AG04450 (cell line): ENCODE measurements around the gene KRTAP7-1. TPM values are rescaled to one million over a fixed set of nuclear protein-coding genes. Genes with fewer than 3 reads are reported as not detected.

ENCODE experiments used
- CTCF ChIA-PET: fragments of 300-600, 350-600 bp; formaldehyde crosslinking; extraction: SDS; loops from one replicate; lab custom pipeline; 2022; ENCODE audit warnings: antibody characterized with exemption, inconsistent platforms; lab: Charles Lee
- POLR2A ChIA-PET: fragments of 350-600 bp; formaldehyde crosslinking; extraction: SDS; loops from one replicate; lab custom pipeline; 2021; ENCODE audit warnings: antibody characterized with exemption, inconsistent platforms; lab: Yijun Ruan, JAX
- DNase-seq: peaks from one replicate; pipeline ENCODE4 v3.0.0-alpha.2; 2011; ENCODE audit warnings: low read depth, low spot score
- H3K27ac ChIP-seq: one replicate; pipeline ENCODE4 v1.5.1; 2012; ENCODE audit warnings: low read depth, low read length, control low read depth
- H3K27me3 ChIP-seq: one replicate; pipeline ENCODE4 v1.6.0; 2012; ENCODE audit warnings: low read length; ENCODE audit not compliant: control insufficient read depth, insufficient read depth
- H3K4me3 ChIP-seq: 2 replicates; pipeline ENCODE4 v1.5.1; 2011; ENCODE audit warnings: mild to moderate bottlenecking, low read depth, low read length, control low read depth
- H3K9me3 ChIP-seq: 2 replicates; pipeline ENCODE4 v1.5.1; 2012; ENCODE audit warnings: low read length; ENCODE audit not compliant: control insufficient read depth, insufficient read depth
- polyA plus RNA-seq: library from polyadenylated mRNA; depleted of rRNA; stranded (reverse); fragments of >200 nt; gene quantifications from 2 replicates; pipeline ENCODE4 v1.2.3, GENCODE V29; 2011; rRNA removed
- small RNA-seq: library from RNA; depleted of rRNA; stranded (forward); fragments of <200 nt; gene quantifications from one replicate; pipeline ENCODE3, GENCODE V24; 2012; ENCODE audit warnings: low read depth; ENCODE audit not compliant: insufficient read length
- TF ChIP-seq, protein P1 (sequence below): IDR thresholded peaks from 2 replicates; pipeline ENCODE4 v1.5.1; 2011; ENCODE audit warnings: low read depth, low read length, control low read depth, inconsistent platforms

The KRTAP7-1 gene
- polyA plus RNA-seq, 1 experiment, result not detected

DNA sequence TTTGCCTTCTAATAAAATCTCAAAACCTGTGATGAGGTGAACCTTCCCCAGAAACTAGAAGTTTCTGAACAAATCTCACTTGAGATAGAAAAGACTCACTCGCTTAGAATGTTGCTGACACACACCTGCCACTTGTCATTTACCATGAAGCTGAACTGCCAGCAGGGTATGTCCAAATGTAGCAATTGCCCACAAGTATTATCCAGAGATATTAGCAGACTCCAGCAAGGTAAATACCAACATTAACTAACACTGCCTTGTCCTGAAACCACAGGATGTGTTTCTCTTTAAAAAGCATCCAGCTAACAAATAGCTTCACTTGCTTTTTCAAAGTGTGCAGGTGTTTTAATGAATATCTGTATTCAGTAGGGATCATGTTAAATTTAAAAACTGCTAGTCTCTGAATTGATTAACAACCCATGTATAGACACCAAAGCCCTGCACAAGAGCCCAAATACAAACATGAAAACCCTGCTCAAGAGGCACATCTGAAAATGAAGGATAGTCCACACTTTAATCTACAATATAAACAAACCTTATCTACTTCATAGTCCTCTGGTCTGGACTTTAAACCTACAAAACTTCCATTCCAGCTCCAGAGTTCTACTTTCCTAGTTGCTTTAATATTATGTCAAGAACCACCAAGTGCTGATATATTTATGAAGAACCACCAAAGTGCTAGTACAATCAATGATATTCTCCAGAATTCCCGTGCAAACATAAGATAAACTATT lies 35.8 kb downstream of the KRTAP7-1 start:
- ChIA-PET POLR2A (no interaction called here), CTCF (no interaction called here)
- Histone ChIP-seq H3K9me3 (peaks cover 3% of the 10 kb centered on the region; the same call in 1 of the 2 replicates), H3K27me3 (no peaks in the 10 kb centered on the region), H3K27ac (no peak overlapping the region), H3K4me3 (no peak overlapping the region)
- TF ChIP-seq, protein P1, sequence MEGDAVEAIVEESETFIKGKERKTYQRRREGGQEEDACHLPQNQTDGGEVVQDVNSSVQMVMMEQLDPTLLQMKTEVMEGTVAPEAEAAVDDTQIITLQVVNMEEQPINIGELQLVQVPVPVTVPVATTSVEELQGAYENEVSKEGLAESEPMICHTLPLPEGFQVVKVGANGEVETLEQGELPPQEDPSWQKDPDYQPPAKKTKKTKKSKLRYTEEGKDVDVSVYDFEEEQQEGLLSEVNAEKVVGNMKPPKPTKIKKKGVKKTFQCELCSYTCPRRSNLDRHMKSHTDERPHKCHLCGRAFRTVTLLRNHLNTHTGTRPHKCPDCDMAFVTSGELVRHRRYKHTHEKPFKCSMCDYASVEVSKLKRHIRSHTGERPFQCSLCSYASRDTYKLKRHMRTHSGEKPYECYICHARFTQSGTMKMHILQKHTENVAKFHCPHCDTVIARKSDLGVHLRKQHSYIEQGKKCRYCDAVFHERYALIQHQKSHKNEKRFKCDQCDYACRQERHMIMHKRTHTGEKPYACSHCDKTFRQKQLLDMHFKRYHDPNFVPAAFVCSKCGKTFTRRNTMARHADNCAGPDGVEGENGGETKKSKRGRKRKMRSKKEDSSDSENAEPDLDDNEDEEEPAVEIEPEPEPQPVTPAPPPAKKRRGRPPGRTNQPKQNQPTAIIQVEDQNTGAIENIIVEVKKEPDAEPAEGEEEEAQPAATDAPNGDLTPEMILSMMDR, result no peak
- DNase-seq, result no peak

DNA sequence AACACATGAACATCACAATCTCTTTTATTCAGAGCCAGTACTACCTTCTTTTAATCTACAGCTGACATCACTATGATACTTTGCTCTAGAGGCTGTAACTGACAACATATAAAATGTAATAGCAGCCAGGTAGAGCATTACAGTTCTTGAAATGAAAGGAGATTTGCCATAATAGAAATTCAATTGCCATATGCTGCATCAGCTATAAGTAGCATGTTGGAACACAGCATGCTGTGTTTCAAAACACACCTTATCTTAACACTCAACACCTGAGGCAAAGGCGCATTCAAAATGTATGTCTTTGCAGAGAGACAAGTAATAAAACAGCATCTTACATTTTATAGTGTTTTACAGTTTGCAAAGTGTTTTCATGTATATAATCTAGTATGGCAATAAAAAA lies 50.3 kb downstream of the KRTAP7-1 start:
- TF ChIP-seq, protein P1, result no peak
- POLR2A ChIA-PET, result no interaction called here

More for the DNA sequence above, 50.3 kb downstream of the KRTAP7-1 start:
- H3K27ac ChIP-seq, result no peak overlapping the region
- H3K27me3 ChIP-seq, result no peaks in the 10 kb centered on the region
- no peak overlapping the region for H3K4me3 ChIP-seq
- DNase-seq, result no peak
- CTCF ChIA-PET, result no interaction called here
- H3K9me3 ChIP-seq, result peaks cover 3% of the 10 kb centered on the region

Small RNA genes lying within 50 kb of the gene (small RNA-seq; reads per million reads assigned to genes)
- gene KRTAP8-2P, result not detected
- gene KRTAP8-3P, result not detected

Other genes starting within 250 kb of the KRTAP7-1 start
- not detected in 2 replicates for gene KRTAP22-2, start 239.4 kb downstream of the KRTAP7-1 start, polyA plus RNA-seq
- gene KRTAP6-3, start 237.3 kb downstream of the KRTAP7-1 start, polyA plus RNA-seq, result not detected in 2 replicates
- not detected in 2 replicates for gene KRTAP6-2, start 230.9 kb downstream of the KRTAP7-1 start, polyA plus RNA-seq
- gene KRTAP22-1, start 228.7 kb downstream of the KRTAP7-1 start, polyA plus RNA-seq, result not detected in 2 replicates
- gene KRTAP6-1, start 215.8 kb downstream of the KRTAP7-1 start, polyA plus RNA-seq, result not detected in 2 replicates
- gene KRTAP20-1, start 213.3 kb downstream of the KRTAP7-1 start, polyA plus RNA-seq, result not detected in 2 replicates
- not detected in 2 replicates for gene KRTAP20-4, start 209.1 kb downstream of the KRTAP7-1 start, polyA plus RNA-seq
- gene KRTAP20-2, start 194.6 kb downstream of the KRTAP7-1 start, polyA plus RNA-seq, result not detected in 2 replicates
- gene KRTAP20-3, start 186.9 kb downstream of the KRTAP7-1 start, polyA plus RNA-seq, result not detected in 2 replicates
- not detected in 2 replicates for gene KRTAP21-3, start 111.0 kb downstream of the KRTAP7-1 start, polyA plus RNA-seq
- gene KRTAP21-2, start 82.5 kb downstream of the KRTAP7-1 start, polyA plus RNA-seq, result not detected in 2 replicates
- gene KRTAP21-1, start 74.3 kb downstream of the KRTAP7-1 start, polyA plus RNA-seq, result not detected in 2 replicates
- gene KRTAP8-1, start 16.5 kb downstream of the KRTAP7-1 start, polyA plus RNA-seq, result not detected in 2 replicates
- gene KRTAP11-1, start 51.8 kb upstream of the KRTAP7-1 start, polyA plus RNA-seq, result not detected in 2 replicates
- gene KRTAP19-8, start 208.7 kb upstream of the KRTAP7-1 start, polyA plus RNA-seq, result not detected in 2 replicates